HepG2 (cell line): ENCODE data around the gene SNAP29.

Experiments used
- EP300 ChIP-seq, 3 experiments: sonication (generic) in 1 of 3; formaldehyde crosslinking in 1 of 3; IDR thresholded peaks; 2 replicates each; pipeline versions ENCODE4 v1.5.1 to v1.6.1; 2011 to 2020; ENCODE audit warnings: low read depth in 2 of 3, low read length in 2 of 3, borderline replicate concordance in 1 of 3, improper control_type of control experiment in 1 of 3, mild to moderate bottlenecking in 1 of 3, missing genetic modification reagents in 1 of 3, moderate library complexity in 1 of 3
- ZNF274 ChIP-seq: sonication (generic); formaldehyde crosslinking; IDR thresholded peaks from 2 replicates; pipeline ENCODE4 v1.5.1; 2020; ENCODE audit warnings: mild to moderate bottlenecking, missing genetic modification reagents
- ZNF577 ChIP-seq: sonication (generic); formaldehyde crosslinking; IDR thresholded peaks from 2 replicates; pipeline ENCODE4 v1.4.0; 2020; ENCODE audit warnings: mild to moderate bottlenecking, low read depth, missing genetic modification reagents, borderline replicate concordance

- no peak for TF ChIP-seq EP300 (IDR thresholded peaks at IDR 0.05; ENCODE audit: low read depth in 2 of 2, low read length in 2 of 2)
- TF ChIP-seq EP300 (CRISPR knock-in tag; IDR thresholded peaks at IDR 0.05; ENCODE audit: borderline replicate concordance): no peak
- no peak for TF ChIP-seq ZNF577 (CRISPR knock-in tag)
- no peak for TF ChIP-seq ZNF274 (CRISPR knock-in tag)
Observed at GRCh38 chr22:20866736-20867135, 7.9 kb downstream of the SNAP29 start.
